Activated CD4-positive, CD25-positive, alpha-beta regulatory T cell (primary cell): ENCODE results near the gene SLC25A14.

Experiments
- DNase-seq, 4 experiments: peaks; one replicate each; lab custom pipeline; 2025; lab: John Stamatoyannopoulos, UW

The SLC25A14 gene

DNA sequence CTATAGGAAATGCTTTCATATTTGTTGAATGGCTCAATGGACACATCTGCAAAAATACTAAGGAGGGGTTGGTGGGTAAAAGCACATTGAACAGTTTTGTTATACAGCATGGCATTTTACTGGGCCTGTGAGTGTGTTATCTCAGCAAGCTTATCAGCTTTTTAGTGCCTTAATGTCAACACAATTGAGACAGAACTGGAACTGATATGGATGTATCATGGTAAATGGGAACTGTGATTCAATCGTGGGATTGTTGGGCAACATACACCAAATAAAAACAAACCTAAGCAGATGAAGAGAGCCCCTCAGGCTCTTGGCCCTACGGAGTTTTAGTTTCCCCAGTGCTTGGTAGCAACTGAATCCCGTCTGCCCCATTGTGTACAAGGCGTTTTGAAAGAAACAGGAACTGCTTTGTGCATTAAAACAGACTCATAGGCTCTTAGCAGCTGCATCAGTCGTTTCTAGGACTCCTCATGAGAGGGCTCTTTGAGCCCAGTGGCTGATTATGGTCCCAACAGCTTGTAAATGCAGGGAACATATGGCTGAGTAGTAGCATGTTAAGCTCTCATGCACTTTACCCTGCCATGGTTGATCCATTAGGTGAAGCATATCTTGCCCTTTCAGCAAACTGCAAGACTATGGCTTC is 38.4 kb downstream of the SLC25A14 start:
- no peak for DNase-seq

DNA sequence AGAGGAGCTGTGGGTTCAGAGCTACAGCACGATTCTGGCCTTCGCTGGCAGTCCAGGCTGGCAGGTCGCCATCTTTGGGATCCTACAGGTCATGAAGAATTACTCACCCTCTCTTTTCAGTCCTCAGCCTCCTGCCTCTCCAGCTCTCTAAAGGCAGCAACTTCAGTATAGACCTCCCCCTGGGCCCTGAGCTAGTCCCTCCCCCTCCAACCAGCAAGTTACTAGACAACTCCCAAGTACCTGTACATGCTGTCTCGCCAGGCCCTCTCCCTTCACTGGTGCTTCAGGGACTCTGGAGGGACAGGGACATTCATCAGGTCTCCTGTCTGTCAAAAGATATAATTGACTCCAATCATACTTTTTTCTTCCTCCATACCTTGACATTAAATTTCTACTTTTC is 45.8 kb downstream of the SLC25A14 start, which contains the start of gene GPR119:
GPR119 (minus strand) TSS at position 155 of the 400 bp plus-strand sequence. CDS start 227 bp downstream, outside the sequence.
- no peak for DNase-seq

DNA sequence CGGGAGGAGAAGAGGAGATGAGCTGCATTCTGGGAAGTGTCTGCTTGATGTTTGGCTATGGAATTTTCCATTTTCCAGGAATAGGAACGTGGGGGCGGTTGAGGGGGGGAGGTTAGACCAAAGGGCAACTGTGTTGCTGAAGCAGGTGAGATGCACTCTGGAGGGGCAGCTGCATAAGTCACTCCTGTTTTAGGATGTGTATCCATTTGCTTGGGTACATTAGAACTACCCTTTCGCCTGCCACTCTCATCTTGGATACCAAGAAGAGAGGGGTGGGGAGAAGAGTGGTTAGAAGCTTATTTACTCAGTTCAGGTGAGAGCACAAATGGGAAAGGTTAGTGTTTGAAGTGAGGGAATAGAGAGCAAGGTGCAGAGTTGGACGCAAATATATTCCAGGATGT is 46.7 kb downstream of the SLC25A14 start:
- no peak for DNase-seq

DNA sequence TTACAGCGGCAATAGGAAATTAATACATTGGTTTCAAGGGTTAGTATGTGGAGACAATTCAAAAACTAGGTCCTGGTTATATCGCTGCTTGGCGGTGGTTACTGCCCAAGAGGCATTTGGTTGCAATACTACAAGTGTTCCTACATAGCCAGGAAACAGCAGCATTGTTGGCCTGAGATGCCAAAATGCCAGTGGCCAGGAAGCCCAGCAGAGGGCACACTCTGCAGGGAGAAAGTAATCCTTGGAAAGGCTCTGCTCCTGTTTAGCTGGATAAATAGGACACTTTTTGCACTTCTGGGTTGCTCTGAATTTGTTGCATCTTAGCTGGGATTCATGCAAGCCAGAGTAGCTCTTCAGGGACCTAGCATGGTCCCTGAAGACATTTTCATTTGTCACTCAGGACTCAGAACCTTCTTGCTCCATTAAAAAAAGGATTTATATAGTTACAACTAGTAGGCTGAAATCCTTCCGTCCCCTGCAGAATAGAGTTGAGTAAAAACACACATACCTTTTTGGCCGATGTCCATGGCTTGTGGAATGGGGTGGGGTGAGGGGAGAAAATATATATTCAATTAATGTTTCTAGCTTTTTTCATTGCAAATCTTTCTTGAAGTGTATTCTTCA is 53.8 kb downstream of the SLC25A14 start:
- no peak for DNase-seq

DNA sequence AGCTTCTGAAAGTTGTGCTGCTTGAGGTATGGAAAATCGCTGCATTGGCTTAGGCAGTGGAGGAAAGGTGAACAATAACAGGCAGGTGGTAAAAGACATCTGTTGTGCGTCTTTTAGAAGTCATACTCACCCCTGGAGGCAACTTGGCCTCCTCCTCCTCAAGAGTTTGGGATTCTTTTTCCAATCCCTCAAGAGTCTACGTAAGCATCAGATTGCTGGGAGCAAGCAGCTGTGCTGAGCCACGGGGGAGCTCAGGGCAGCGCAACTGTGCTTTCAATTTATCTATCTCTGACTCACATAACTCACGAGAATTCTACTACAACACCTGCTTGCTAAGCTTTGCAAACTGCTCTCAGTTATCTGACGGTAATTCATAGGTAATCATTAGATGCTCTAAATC is 55.6 kb downstream of the SLC25A14 start:
- DNase-seq = no peak

DNA sequence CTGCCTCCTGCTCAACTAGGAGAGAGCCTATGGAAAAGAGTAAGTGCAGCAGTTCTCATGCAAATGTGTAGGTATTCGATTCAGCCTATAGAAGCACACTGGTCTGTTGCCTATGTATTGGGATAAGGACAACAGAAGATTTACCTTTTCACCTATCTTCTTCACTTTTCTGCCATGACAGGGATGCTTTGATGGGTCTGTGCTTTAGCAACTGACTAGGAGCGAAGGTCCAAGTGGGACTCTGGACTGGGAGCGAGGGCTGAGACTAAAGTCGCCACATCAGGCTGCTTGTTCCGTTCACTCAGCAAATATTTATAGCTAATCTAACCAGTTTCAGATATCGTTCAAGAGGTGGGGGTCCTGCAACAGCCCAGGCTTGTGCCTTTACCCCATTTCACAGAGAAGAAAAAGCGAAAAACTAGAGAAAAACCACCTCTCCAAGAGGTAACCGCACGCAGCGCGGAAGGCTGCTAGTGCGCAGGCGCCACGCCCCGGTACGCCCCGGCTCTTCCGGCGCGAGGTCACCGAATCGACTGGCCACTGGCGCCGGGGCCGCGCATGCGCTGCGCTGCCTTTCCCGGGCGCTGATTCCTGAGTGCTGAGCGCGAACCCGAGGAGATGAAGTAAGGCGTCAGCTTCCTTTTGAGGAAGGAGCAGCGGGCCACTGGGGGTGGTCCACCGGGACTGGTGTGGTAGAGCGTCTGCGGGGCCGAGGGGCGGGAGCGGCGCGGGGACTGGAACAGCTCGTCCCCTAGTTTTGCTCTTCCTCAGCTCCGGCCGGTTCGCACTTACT is 61.9 kb downstream of the SLC25A14 start, which contains the start of gene RBMX2:
RBMX2 (plus strand) TSS at position 573 of the 793 bp plus-strand sequence; CDS start at position 619, 46 bp downstream.
- peak; percentile 21 to 51 (median 36) for DNase-seq

DNA sequence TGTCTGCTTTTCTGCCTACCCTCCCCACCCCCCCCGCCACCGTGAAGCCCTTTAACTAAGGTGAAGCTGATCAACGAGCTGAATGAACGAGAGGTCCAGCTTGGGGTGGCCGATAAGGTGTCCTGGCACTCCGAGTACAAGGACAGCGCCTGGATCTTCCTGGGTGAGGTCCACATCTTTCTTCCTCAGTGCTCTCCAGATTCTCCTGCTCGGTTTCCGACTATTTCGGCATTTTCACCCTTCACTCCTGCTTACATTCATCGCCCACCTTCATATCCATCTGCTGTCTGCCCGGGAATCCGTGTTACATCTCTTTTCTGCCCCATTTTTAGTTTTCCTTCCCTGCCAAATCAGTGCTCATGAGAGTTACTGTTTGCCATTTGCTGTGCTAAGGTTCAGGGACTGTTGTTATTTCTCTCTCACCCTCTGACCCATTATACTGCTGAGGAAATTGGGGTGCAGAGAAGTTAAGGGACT is 62.5 kb downstream of the SLC25A14 start:
- no peak for DNase-seq

DNA sequence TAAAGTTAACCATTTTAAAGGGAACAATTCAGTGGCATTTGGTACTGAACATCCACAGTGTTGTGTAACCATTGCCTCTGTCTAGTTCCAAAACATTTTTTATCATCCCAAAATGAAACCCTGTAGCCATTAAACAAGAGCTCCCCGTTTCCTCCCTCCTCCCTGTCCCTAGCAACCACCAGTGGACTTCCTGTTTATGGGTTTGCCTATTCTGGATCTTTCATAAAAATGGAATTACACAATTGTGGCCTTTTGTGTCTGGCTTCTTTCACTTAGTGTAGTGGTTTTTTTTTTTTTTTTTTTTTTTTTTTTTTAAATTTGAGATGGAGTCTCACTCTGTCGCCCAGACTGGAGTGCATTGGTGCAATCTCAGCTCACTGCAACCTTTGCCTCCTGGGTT is 73.7 kb downstream of the SLC25A14 start:
- DNase-seq = no peak

DNA sequence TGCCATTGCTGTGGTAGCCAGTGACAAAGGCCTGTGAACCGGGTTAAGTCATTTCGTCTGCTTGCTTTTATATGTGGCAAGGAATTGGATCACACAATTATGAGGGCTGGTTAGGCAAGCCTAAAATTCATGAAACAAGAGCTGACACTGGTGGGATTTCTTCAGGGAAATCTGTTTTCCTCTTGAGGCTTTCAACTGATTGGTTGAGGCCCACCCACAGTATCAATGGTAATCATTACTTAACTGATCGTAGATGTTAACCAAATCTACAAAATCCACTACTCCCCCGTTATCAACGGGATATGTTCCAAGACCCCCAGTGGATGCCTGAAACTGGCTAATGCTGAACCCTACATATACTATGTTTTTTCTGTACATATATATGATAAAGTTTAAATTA is 75.1 kb downstream of the SLC25A14 start:
- DNase-seq = no peak

DNA sequence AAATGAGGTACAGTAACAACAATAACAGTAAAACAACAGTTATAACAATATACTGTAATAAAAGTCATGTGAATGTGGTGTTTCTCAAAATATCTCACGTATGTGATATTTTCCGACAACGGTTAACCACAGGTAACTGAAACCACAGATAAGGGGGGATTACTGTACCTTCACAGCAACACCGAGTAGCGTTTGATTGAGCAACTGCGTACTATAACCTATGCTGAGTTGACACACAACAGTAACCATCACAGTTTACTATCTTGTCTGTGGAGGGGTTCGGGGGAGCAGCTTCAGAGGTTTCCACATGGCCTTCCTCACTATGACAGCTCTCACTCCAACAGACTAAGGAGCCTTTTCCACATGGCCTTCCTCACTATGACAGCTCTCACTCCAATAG is 75.5 kb downstream of the SLC25A14 start:
- no peak for DNase-seq

DNA sequence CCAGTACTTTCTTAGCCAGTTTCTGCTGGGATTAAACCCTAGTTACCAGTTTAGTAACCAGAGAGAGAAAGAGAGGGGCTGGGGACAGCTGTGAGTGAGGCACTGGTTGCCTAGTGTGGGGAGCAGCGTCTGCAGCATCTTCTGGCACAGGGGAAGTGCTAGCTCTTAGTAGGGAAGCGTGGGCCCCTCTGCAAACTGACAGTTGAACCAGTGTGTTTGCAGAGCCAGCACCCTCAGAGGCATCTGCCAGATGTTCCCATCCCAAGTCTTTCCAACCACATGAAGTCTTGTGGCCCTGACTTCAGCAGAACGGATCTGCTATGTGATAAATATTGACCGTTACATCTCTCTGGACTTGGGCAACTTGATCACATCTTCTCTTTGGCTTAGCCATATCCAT is 77.1 kb downstream of the SLC25A14 start:
- no peak for DNase-seq

DNA sequence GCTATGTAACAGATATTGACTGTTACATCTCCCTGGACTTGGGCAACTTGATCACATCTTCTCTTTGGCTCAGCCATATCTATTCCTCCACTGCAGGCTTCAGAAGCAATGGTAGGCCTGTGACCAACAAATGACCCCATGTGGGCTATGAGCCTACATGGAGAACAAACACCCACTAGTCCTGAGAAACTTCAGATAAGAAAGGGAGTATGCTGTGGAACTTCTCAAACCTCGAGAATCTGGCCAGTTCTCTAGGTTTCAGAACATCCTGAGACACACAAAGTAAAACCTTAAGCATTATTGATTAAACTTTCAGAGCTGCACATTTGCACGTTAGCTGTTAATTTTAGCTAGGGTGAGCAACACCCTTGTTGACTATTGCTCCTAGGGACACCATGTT is 78.3 kb downstream of the SLC25A14 start:
- no peak for DNase-seq

DNA sequence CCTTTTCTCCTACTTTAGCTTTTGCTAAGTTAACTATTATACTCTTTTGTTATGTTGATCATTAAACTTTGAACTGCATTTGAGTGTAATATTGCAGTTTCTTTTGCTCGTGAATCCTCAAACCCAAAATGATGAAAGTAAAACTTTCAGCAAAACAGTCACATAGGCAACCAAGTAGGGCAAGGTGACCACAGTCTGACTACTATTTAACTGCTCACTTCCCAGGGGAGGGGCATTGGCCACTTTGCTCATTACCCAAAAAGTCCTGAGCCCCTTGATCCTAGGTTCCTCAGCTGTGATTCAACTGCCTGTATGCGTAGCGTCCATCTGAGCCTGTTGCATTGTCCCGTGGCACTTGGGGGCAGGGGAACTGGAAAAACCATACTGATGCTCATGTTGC is 79.0 kb downstream of the SLC25A14 start:
- no peak for DNase-seq

DNA sequence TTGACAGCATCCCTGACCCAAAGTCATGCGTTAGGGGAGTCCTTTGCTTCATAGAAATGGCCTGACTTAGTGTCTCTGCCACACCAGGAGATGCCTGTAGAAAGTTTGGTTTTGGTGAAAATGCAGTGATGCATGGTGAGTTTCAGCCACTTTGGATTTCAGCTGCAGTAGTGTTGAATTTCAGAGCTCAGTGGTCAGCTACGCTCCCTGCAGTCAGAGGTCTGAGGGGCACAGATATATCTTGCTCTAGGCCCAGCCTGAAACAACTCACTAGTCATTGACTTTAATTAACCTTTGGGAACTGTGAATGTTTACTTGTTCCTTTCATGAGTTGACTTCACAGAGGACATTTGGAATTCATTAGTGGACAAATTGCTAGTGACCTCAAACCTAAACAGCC is 79.5 kb downstream of the SLC25A14 start:
- no peak for DNase-seq
